ENCODE measurements around the gene INPP5B.
"Not testable (repeated sequence)": the region's sequence is repeated elsewhere in the genome, so short reads cannot be mapped to it uniquely, and the experiment has no call there.

DNA sequence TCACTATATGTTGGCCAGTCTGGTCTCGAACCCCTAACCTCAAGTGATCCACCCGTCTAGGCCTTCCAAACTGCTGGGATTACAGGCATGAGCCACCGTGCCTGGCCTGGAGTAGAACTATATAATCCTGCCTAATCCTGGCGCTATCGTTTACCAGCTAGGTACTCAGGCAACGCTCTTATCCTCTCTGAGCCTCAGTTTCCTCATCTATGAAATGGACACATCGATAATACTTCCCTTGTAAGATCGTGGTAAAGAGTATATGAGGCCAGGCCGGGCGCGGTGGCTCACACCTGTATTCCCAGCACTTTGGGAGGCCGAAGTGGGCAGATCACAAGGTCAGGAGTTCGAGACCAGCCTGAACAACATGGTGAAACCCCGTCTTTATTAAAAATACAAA lies 10.1 kb downstream of the INPP5B start:
- TF ChIP-seq EZH2 (optimal IDR thresholded peaks at IDR 0.05; ENCODE audit: low read depth, low read length); EZH2phosphoT487 (IDR thresholded peaks at IDR 0.05; ENCODE audit: low read length): not testable (repeated sequence)
- TF ChIP-seq, protein P1, sequence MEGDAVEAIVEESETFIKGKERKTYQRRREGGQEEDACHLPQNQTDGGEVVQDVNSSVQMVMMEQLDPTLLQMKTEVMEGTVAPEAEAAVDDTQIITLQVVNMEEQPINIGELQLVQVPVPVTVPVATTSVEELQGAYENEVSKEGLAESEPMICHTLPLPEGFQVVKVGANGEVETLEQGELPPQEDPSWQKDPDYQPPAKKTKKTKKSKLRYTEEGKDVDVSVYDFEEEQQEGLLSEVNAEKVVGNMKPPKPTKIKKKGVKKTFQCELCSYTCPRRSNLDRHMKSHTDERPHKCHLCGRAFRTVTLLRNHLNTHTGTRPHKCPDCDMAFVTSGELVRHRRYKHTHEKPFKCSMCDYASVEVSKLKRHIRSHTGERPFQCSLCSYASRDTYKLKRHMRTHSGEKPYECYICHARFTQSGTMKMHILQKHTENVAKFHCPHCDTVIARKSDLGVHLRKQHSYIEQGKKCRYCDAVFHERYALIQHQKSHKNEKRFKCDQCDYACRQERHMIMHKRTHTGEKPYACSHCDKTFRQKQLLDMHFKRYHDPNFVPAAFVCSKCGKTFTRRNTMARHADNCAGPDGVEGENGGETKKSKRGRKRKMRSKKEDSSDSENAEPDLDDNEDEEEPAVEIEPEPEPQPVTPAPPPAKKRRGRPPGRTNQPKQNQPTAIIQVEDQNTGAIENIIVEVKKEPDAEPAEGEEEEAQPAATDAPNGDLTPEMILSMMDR (IDR thresholded peaks at IDR 0.05; ENCODE audit: low read length): not testable (repeated sequence)

Measured in MM.1S (cell line).